OCI-M2 (cell line): Measurements from ENCODE around the gene KIAA1614.

ENCODE experiments used
- DNase-seq: peaks from one replicate; lab custom pipeline; 2025; ENCODE audit not compliant: unreplicated experiment; lab: John Stamatoyannopoulos, UW

KIAA1614 gene

GRCh38 chr1:180906511-180906910 is 6.2 kb upstream of the KIAA1614 start:
- no peak for DNase-seq

GRCh38 chr1:180907313-180908055 is 5.2 kb upstream of the KIAA1614 start:
- no peak for DNase-seq

- DNase-seq, result no peak
Observed at GRCh38 chr1:180908074-180908765, 4.5 kb upstream of the KIAA1614 start.

- DNase-seq, result no peak
Observed at GRCh38 chr1:180909005-180909414, 3.7 kb upstream of the KIAA1614 start.

GRCh38 chr1:180909462-180909976 is 3.2 kb upstream of the KIAA1614 start:
- no peak for DNase-seq

- no peak for DNase-seq
Observed at GRCh38 chr1:180911640-180912191, 981 bp upstream of the KIAA1614 start.

- no peak for DNase-seq
Observed at GRCh38 chr1:180912211-180912800, 391 bp upstream of the KIAA1614 start.

- DNase-seq, result no peak
Observed at GRCh38 chr1:180915426-180915965, 2.8 kb downstream of the KIAA1614 start.

- DNase-seq, result no peak
Observed at GRCh38 chr1:180916012-180916770, 3.5 kb downstream of the KIAA1614 start.

- no peak for DNase-seq
Observed at GRCh38 chr1:180916771-180917170, 4.1 kb downstream of the KIAA1614 start.

GRCh38 chr1:180917306-180918065 is 4.8 kb downstream of the KIAA1614 start:
- no peak for DNase-seq

GRCh38 chr1:180918519-180918918 is 5.8 kb downstream of the KIAA1614 start:
- no peak for DNase-seq

GRCh38 chr1:180919183-180919700 is 6.5 kb downstream of the KIAA1614 start:
- DNase-seq, result no peak

GRCh38 chr1:180920193-180920592 is 7.5 kb downstream of the KIAA1614 start:
- no peak for DNase-seq

GRCh38 chr1:180920702-180921101 is 8.0 kb downstream of the KIAA1614 start:
- DNase-seq, result no peak

GRCh38 chr1:180921386-180921785 is 8.7 kb downstream of the KIAA1614 start:
- no peak for DNase-seq

GRCh38 chr1:180921891-180922630 is 9.4 kb downstream of the KIAA1614 start:
- DNase-seq, result no peak

GRCh38 chr1:180922631-180923015 is 9.9 kb downstream of the KIAA1614 start:
- no peak for DNase-seq
